Measurements from ENCODE around the gene EFNB2.

GRCh38 chr13:106472621-106473020 lies 62.8 kb downstream of the EFNB2 start:
- TF ChIP-seq CTCF (IDR thresholded peaks at IDR 0.05) (no peak), POLR2A (IDR thresholded peaks at IDR 0.05) (no peak), EP300 (IDR thresholded peaks at IDR 0.05) (no peak)

Data from ovary (tissue), 3 donors.